HTERT RPE-1 (cell line): ENCODE results near the gene ZNF718.
"Not testable (repeated sequence)": the region's sequence is repeated elsewhere in the genome, so short reads cannot be mapped to it uniquely, and the experiment has no call there.

ENCODE experiments used
- in situ Hi-C: fragments of 300-500 bp; cut with MboI; formaldehyde crosslinking; loops from 4 replicates; pipeline ENCODE4 v1.14.3; 2020; ENCODE audit warnings: low sequenced_read_pairs

Gene ZNF718

GRCh38 chr4:147233-147632 lies 22.9 kb downstream of the ZNF718 start:
- in situ Hi-C loops = no loop called here

- in situ Hi-C loops = no loop called here
These were observed 37.4 kb downstream of the ZNF718 start for GRCh38 chr4:161496-162284.

GRCh38 chr4:169640-170039 lies 45.3 kb downstream of the ZNF718 start:
- in situ Hi-C loops = not testable (repeated sequence)

GRCh38 chr4:171318-171717 lies 47.0 kb downstream of the ZNF718 start:
- in situ Hi-C loops = not testable (repeated sequence)

GRCh38 chr4:173666-174314 lies 49.5 kb downstream of the ZNF718 start:
- in situ Hi-C loops = no loop called here

- in situ Hi-C loops = no loop called here
These were observed 51.7 kb downstream of the ZNF718 start for GRCh38 chr4:175986-176385.

- in situ Hi-C loops = no loop called here
These were observed 52.7 kb downstream of the ZNF718 start for GRCh38 chr4:176995-177394.

- in situ Hi-C loops = not testable (repeated sequence)
These were observed 57.9 kb downstream of the ZNF718 start for GRCh38 chr4:182225-182624.

GRCh38 chr4:188091-188490 lies 63.8 kb downstream of the ZNF718 start:
- in situ Hi-C loops = no loop called here

- in situ Hi-C loops = not testable (repeated sequence)
These were observed 70.9 kb downstream of the ZNF718 start for GRCh38 chr4:195159-195558.

GRCh38 chr4:200936-201335 lies 76.6 kb downstream of the ZNF718 start:
- in situ Hi-C loops = no loop called here

GRCh38 chr4:202822-203221 lies 78.5 kb downstream of the ZNF718 start:
- in situ Hi-C loops = not testable (repeated sequence)

- in situ Hi-C loops = no loop called here
These were observed 80.9 kb downstream of the ZNF718 start for GRCh38 chr4:205097-205756.

- in situ Hi-C loops = no loop called here
These were observed 81.8 kb downstream of the ZNF718 start for GRCh38 chr4:206054-206453.

GRCh38 chr4:208416-209096 lies 84.3 kb downstream of the ZNF718 start:
- in situ Hi-C loops = not testable (repeated sequence)

- in situ Hi-C loops = no loop called here
These were observed 86.8 kb downstream of the ZNF718 start for GRCh38 chr4:211033-211511.

- in situ Hi-C loops = no loop called here
These were observed 88.3 kb downstream of the ZNF718 start for GRCh38 chr4:212438-213188.

GRCh38 chr4:213189-213535 lies 88.9 kb downstream of the ZNF718 start:
- in situ Hi-C loops = not testable (repeated sequence)
